ENCODE results near the gene HECW1.

HECW1 gene

DNA sequence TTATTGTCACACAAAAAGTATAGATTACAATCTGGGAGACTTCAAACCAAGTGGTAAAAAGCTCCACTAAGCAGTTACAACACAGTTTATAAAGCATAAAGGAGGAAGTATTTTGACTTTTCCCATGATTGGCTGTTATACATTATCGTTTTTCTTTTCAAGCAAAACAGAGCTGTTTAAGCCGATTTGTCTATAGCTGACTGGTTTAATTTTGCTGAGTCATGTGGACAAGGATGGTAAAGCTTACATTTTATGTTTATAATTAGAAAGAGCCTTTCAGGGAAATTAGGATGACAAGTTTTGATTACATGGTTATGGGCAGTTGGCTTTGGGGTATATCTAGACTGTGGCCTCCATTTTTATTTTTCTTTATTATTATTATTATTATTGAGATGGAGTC lies 318.0 kb downstream of the HECW1 start:
- no peak overlapping the region for H3K4me3 ChIP-seq (ENCODE audit: low read length, poor library complexity, severe bottlenecking)
- H4K20me1 ChIP-seq (ENCODE audit: insufficient read depth, low read length, poor library complexity, severe bottlenecking) = no peaks in the 10 kb centered on the region
- H3K27me3 ChIP-seq (ENCODE audit: insufficient read depth, low read length, poor library complexity, severe bottlenecking) = no peaks in the 10 kb centered on the region
- no peaks in the 10 kb centered on the region for H3K36me3 ChIP-seq (ENCODE audit: insufficient read depth, low read length)
- H2AFZ ChIP-seq (ENCODE audit: low read length) = no peak overlapping the region
- no peaks in the 10 kb centered on the region for H3K4me1 ChIP-seq (ENCODE audit: insufficient read depth, low read length, poor library complexity, severe bottlenecking)
- TF ChIP-seq EZH2phosphoT487 (IDR thresholded peaks at IDR 0.05; ENCODE audit: borderline replicate concordance) = no peak
- TF ChIP-seq, protein P1, sequence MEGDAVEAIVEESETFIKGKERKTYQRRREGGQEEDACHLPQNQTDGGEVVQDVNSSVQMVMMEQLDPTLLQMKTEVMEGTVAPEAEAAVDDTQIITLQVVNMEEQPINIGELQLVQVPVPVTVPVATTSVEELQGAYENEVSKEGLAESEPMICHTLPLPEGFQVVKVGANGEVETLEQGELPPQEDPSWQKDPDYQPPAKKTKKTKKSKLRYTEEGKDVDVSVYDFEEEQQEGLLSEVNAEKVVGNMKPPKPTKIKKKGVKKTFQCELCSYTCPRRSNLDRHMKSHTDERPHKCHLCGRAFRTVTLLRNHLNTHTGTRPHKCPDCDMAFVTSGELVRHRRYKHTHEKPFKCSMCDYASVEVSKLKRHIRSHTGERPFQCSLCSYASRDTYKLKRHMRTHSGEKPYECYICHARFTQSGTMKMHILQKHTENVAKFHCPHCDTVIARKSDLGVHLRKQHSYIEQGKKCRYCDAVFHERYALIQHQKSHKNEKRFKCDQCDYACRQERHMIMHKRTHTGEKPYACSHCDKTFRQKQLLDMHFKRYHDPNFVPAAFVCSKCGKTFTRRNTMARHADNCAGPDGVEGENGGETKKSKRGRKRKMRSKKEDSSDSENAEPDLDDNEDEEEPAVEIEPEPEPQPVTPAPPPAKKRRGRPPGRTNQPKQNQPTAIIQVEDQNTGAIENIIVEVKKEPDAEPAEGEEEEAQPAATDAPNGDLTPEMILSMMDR (conservative IDR thresholded peaks at IDR 0.05; ENCODE audit: low read length) = no peak
- H3K79me2 ChIP-seq (ENCODE audit: insufficient read depth, low read length) = no peaks in the 10 kb centered on the region
- no peaks in the 10 kb centered on the region for H3K9me3 ChIP-seq (ENCODE audit: insufficient read depth, low read depth, low read length)
- no peak overlapping the region for H3K9ac ChIP-seq (ENCODE audit: low read depth, low read length, poor library complexity, severe bottlenecking)
- no peaks in the 10 kb centered on the region for H3K9me2 ChIP-seq (replicated peaks; ENCODE audit: low read depth, low read length)
- no peak overlapping the region for H3K4me2 ChIP-seq (ENCODE audit: low read depth, low read length, poor library complexity, severe bottlenecking)
- H3F3A ChIP-seq (ENCODE audit: low read depth) = no peaks in the 10 kb centered on the region

DNA sequence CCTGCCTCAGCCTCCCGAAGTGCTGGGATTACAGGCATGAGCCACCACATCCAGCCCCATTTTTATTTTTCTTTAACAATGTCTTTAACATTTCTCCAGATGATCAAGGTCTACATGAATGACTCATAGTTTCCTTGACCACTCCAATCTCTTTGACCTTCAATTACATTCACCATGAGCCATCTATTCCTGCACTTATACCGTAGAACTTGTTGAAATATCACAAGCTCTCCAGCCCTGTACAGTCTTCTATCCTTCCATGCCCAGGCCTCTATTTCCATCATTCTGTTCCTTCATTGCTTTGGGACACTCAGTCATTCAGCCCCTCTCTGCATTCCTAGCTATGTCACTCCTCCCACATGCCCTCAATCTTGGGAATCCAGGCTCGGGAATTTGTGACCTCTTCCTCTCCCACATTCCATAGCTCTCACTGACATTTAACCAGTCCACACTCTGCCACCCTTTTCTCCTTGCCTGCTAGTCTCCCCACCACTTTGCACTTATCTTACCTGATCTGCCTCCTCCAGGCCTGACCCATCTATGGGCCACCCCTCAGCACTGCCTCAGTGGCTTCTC lies 318.7 kb downstream of the HECW1 start:
- H4K20me1 ChIP-seq (ENCODE audit: insufficient read depth, low read length, poor library complexity, severe bottlenecking) = no peaks in the 10 kb centered on the region
- no peak overlapping the region for H3K4me3 ChIP-seq (ENCODE audit: low read length, poor library complexity, severe bottlenecking)
- no peaks in the 10 kb centered on the region for H3K79me2 ChIP-seq (ENCODE audit: insufficient read depth, low read length)
- no peak for TF ChIP-seq EZH2phosphoT487 (IDR thresholded peaks at IDR 0.05; ENCODE audit: borderline replicate concordance)
- TF ChIP-seq, protein P1 (conservative IDR thresholded peaks at IDR 0.05; ENCODE audit: low read length) = no peak
- H3K9me3 ChIP-seq (ENCODE audit: insufficient read depth, low read depth, low read length) = no peaks in the 10 kb centered on the region
- no peak overlapping the region for H2AFZ ChIP-seq (ENCODE audit: low read length)
- H3K36me3 ChIP-seq (ENCODE audit: insufficient read depth, low read length) = no peaks in the 10 kb centered on the region
- no peaks in the 10 kb centered on the region for H3F3A ChIP-seq (ENCODE audit: low read depth)
- H3K9me2 ChIP-seq (replicated peaks; ENCODE audit: low read depth, low read length) = no peaks in the 10 kb centered on the region
- no peaks in the 10 kb centered on the region for H3K27me3 ChIP-seq (ENCODE audit: insufficient read depth, low read length, poor library complexity, severe bottlenecking)
- H3K4me2 ChIP-seq (ENCODE audit: low read depth, low read length, poor library complexity, severe bottlenecking) = no peak overlapping the region
- no peak overlapping the region for H3K9ac ChIP-seq (ENCODE audit: low read depth, low read length, poor library complexity, severe bottlenecking)
- H3K4me1 ChIP-seq (ENCODE audit: insufficient read depth, low read length, poor library complexity, severe bottlenecking) = no peaks in the 10 kb centered on the region

DNA sequence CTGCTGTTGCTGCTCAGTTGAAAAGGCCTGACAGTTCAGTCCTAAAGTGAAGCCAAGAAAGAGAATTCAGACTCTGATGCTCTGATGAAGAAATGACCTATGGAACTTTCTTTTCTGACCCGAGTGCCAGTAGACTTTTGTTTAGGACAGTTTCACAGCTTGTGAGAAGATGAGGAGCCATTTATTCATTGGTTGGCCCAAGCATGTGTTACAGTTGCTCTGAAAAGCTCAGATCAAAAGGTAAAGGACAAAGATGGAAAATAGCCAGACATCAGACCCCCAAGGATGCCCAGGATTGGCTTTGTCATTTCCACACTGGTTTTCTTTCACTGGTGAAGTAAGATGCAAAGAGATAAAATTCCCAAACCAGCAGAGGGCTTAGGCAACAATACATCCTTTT lies 321.2 kb downstream of the HECW1 start:
- no peaks in the 10 kb centered on the region for H3K9me3 ChIP-seq (ENCODE audit: insufficient read depth, low read depth, low read length)
- H3K36me3 ChIP-seq (ENCODE audit: insufficient read depth, low read length) = no peaks in the 10 kb centered on the region
- TF ChIP-seq, protein P1 (conservative IDR thresholded peaks at IDR 0.05; ENCODE audit: low read length) = no peak
- no peak for TF ChIP-seq EZH2phosphoT487 (IDR thresholded peaks at IDR 0.05; ENCODE audit: borderline replicate concordance)

More for the DNA sequence above, 321.2 kb downstream of the HECW1 start:
- Histone ChIP-seq H3K9ac (ENCODE audit: low read depth, low read length, poor library complexity, severe bottlenecking) (no peak overlapping the region), H3K4me1 (ENCODE audit: insufficient read depth, low read length, poor library complexity, severe bottlenecking) (no peaks in the 10 kb centered on the region), H3K9me2 (replicated peaks; ENCODE audit: low read depth, low read length) (no peaks in the 10 kb centered on the region), H3K79me2 (ENCODE audit: insufficient read depth, low read length) (no peaks in the 10 kb centered on the region), H3K4me3 (ENCODE audit: low read length, poor library complexity, severe bottlenecking) (no peak overlapping the region), H4K20me1 (ENCODE audit: insufficient read depth, low read length, poor library complexity, severe bottlenecking) (no peaks in the 10 kb centered on the region), H3K4me2 (ENCODE audit: low read depth, low read length, poor library complexity, severe bottlenecking) (no peak overlapping the region), H3F3A (ENCODE audit: low read depth) (no peaks in the 10 kb centered on the region), H3K27me3 (ENCODE audit: insufficient read depth, low read length, poor library complexity, severe bottlenecking) (no peaks in the 10 kb centered on the region), H2AFZ (ENCODE audit: low read length) (no peak overlapping the region)
